IPS DF 6.9 (cell line): ENCODE measurements around the gene LCA5L.

Source experiments
- DNase-seq: peaks from one replicate; pipeline ENCODE4 v3.0.0-alpha.2; 2013; ENCODE audit warnings: low read depth, low spot score
- H3K27ac ChIP-seq: one replicate; pipeline ENCODE4 v1.5.1; 2013; ENCODE audit warnings: low read length, control low read depth
- H3K27me3 ChIP-seq: 2 replicates; pipeline ENCODE4 v1.6.1; 2013; ENCODE audit warnings: mild to moderate bottlenecking, low read length; ENCODE audit not compliant: control insufficient read depth, insufficient read depth
- H3K36me3 ChIP-seq: 2 replicates; pipeline ENCODE4 v1.6.1; 2013; ENCODE audit warnings: low read length; ENCODE audit not compliant: control insufficient read depth, insufficient read depth
- H3K4me1 ChIP-seq: 2 replicates; pipeline ENCODE4 v1.6.1; 2013; ENCODE audit warnings: low read length; ENCODE audit not compliant: control insufficient read depth, insufficient read depth
- H3K4me3 ChIP-seq: 2 replicates; pipeline ENCODE4 v1.5.1; 2013; ENCODE audit warnings: mild to moderate bottlenecking, low read length
- H3K9me3 ChIP-seq: 2 replicates; pipeline ENCODE4 v1.6.1; 2013; ENCODE audit warnings: low read length, inconsistent platforms; ENCODE audit not compliant: control insufficient read depth, insufficient read depth
- WGBS: extraction: QIAGEN DNeasy Blood & Tissue Kit; methylation state at CpG from one replicate; pipeline ENCODE4 v1.1.7; 2013; ENCODE audit warnings: mixed read lengths, missing lambda C conversion rate; ENCODE audit not compliant: insufficient read length, insufficient coverage; 5-methylcytosine and 5-hydroxymethylcytosine counted together

The LCA5L gene

GRCh38 chr21:39359382-39359781 lies 86.2 kb downstream of the LCA5L start:
- H3K9me3 ChIP-seq = no peaks in the 10 kb centered on the region
- H3K4me1 ChIP-seq = no peaks in the 10 kb centered on the region
- H3K4me3 ChIP-seq = no peak overlapping the region
- no peaks in the 10 kb centered on the region for H3K36me3 ChIP-seq
- no peak for DNase-seq
- H3K27me3 ChIP-seq = no peaks in the 10 kb centered on the region
- no peak overlapping the region for H3K27ac ChIP-seq
- no CpG with 5 or more reads among the region's 4 CpGs for WGBS
